HepG2 (cell line): ENCODE measurements around the gene NEURL1. TPM values are rescaled to one million over a fixed set of nuclear protein-coding genes. Genes with fewer than 3 reads are reported as not detected.
A peak's percentile ranks its signal among the peaks of the same experiment; 100 is the strongest.

Experiments used
- ATAC-seq: fragments of 200-7000 bp; cut with Tn5 transposase; 3 replicates; pipeline ENCODE4 v1.9.1; 2020; ENCODE audit warnings: mild to moderate bottlenecking, moderate library complexity
- BruUV-seq: library from RNA; stranded (reverse); fragments of 400-500 nt; replicated peaks from 2 replicates; lab custom pipeline; 2021; lab: Mats Ljungman, UMichigan
- CTCF ChIA-PET: fragments of 300-600 bp; formaldehyde crosslinking; extraction: SDS; loops from one replicate; lab custom pipeline; 2021; ENCODE audit warnings: low total read pairs, inconsistent platforms, low intra/inter-chr PET ratio; lab: Yijun Ruan, JAX
- POLR2A ChIA-PET: fragments of 350-600 bp; sonication (Branson Sonifier 250); formaldehyde crosslinking; loops from one replicate; lab custom pipeline; 2020; ENCODE audit warnings: antibody characterized with exemption, inconsistent platforms; lab: Yijun Ruan, JAX
- DNase-seq: peaks from one replicate; pipeline ENCODE4 v3.0.0-alpha.2; 2015; ENCODE audit warnings: low spot score
- FAIRE-seq: peaks from 3 replicates; lab custom pipeline; 2011; peaks lifted over from hg19 to GRCh38; lab: Jason Lieb, UNC
- H2AFZ ChIP-seq: one replicate; pipeline ENCODE4 v1.6.1; 2011; ENCODE audit warnings: low read length, inconsistent platforms
- H3K27ac ChIP-seq: fragments of 300-600 bp; 3 replicates; pipeline ENCODE4 v1.8.0; 2011; ENCODE audit warnings: mixed run types, mild to moderate bottlenecking, mixed read lengths, low read length, inconsistent platforms; ENCODE audit not compliant: insufficient read depth; ENCODE audit errors: extremely low read length
- H3K27me3 ChIP-seq, 2 experiments: fragments of 200-600 bp in 1 of 2; 2 replicates in 1 of 2; 3 replicates in 1 of 2; pipeline versions ENCODE4 v1.6.0 to v1.8.0; 2011; ENCODE audit warnings: low read length in 2 of 2, mild to moderate bottlenecking in 2 of 2, moderate library complexity in 2 of 2, inconsistent platforms in 1 of 2; ENCODE audit not compliant: insufficient read depth in 2 of 2, control insufficient read depth in 1 of 2
- H3K36me3 ChIP-seq, 2 experiments: fragments of 200-600 bp in 1 of 2; replicated peaks in 1 of 2; 2 replicates in 1 of 2; 3 replicates in 1 of 2; pipeline versions ENCODE4 v1.5.1 to v1.8.0; 2011; ENCODE audit warnings: low read length in 2 of 2, inconsistent platforms in 1 of 2; ENCODE audit not compliant: insufficient read depth in 2 of 2, control insufficient read depth in 1 of 2
- H3K4me1 ChIP-seq: 2 replicates; pipeline ENCODE4 v1.5.1; 2012; ENCODE audit warnings: low read length, inconsistent platforms; ENCODE audit not compliant: insufficient read depth
- H3K4me2 ChIP-seq: 2 replicates; pipeline ENCODE4 v1.6.0; 2011; ENCODE audit warnings: low read depth, low read length, inconsistent platforms
- H3K4me3 ChIP-seq, 3 experiments: fragments of 200-600 bp in 1 of 3; sonication (generic), shearing (Covaris generic) in 1 of 3; replicated peaks in 1 of 3; 2 replicates each; pipeline ENCODE4 v1.5.1; 2011 to 2016; ENCODE audit warnings: low read length in 3 of 3, inconsistent platforms in 2 of 3, low read depth in 2 of 3, mild to moderate bottlenecking in 2 of 3, control low read depth in 1 of 3, mixed read lengths in 1 of 3; ENCODE audit not compliant: insufficient read depth in 1 of 3
- H3K79me2 ChIP-seq: one replicate; pipeline ENCODE4 v1.6.1; 2011; ENCODE audit warnings: low read length, inconsistent platforms; ENCODE audit not compliant: insufficient read depth
- H3K9ac ChIP-seq: 2 replicates; pipeline ENCODE4 v1.6.0; 2011; ENCODE audit warnings: mild to moderate bottlenecking, low read depth, low read length, inconsistent platforms; ENCODE audit not compliant: insufficient read depth
- H3K9me3 ChIP-seq: 2 replicates; pipeline ENCODE4 v1.5.1; 2012; ENCODE audit warnings: mild to moderate bottlenecking, low read length
- H4K20me1 ChIP-seq: 2 replicates; pipeline ENCODE4 v1.6.0; 2011; ENCODE audit warnings: inconsistent platforms, mild to moderate bottlenecking, low read length, moderate library complexity; ENCODE audit not compliant: insufficient read depth
- CBX5 ChIP-seq: sonication (generic); formaldehyde crosslinking; IDR thresholded peaks from 2 replicates; pipeline ENCODE4 v1.4.0; 2020; ENCODE audit warnings: missing genetic modification reagents, borderline replicate concordance
- DPF2 ChIP-seq: sonication (generic); formaldehyde crosslinking; IDR thresholded peaks from 2 replicates; pipeline ENCODE4 v1.4.0; 2020; ENCODE audit warnings: mild to moderate bottlenecking, low read depth, missing genetic modification reagents, borderline replicate concordance
- GATAD2A ChIP-seq: IDR thresholded peaks from 2 replicates; pipeline ENCODE4 v1.6.1; 2016
- SIX1 ChIP-seq: sonication (generic); formaldehyde crosslinking; IDR thresholded peaks from 2 replicates; pipeline ENCODE4 v1.4.0; 2020; ENCODE audit warnings: missing genetic modification reagents, borderline replicate concordance
- SMARCC2 ChIP-seq: fragments of 450-650 bp; IDR thresholded peaks from 2 replicates; pipeline ENCODE4 v1.6.1; 2017; ENCODE audit warnings: antibody characterized with exemption, mild to moderate bottlenecking
- SPEN ChIP-seq: sonication (generic); formaldehyde crosslinking; IDR thresholded peaks from 2 replicates; pipeline ENCODE4 v1.5.1; 2020; ENCODE audit warnings: low read depth, mild to moderate bottlenecking, missing genetic modification reagents
- TBX3 ChIP-seq: fragments of 450-650 bp; IDR thresholded peaks from 2 replicates; pipeline ENCODE4 v1.6.1; 2017; ENCODE audit warnings: antibody characterized with exemption, mild to moderate bottlenecking, inconsistent platforms, borderline replicate concordance
- ZKSCAN8 ChIP-seq: IDR thresholded peaks from 2 replicates; pipeline ENCODE4 v1.6.1; 2016; ENCODE audit warnings: borderline replicate concordance, missing genetic modification reagents, missing compliant biosample characterization
- ZNF20 ChIP-seq: sonication (generic); formaldehyde crosslinking; IDR thresholded peaks from 2 replicates; pipeline ENCODE4 v1.4.0; 2020; ENCODE audit warnings: mild to moderate bottlenecking, moderate library complexity, missing genetic modification reagents
- ZNF383 ChIP-seq: sonication (generic); formaldehyde crosslinking; IDR thresholded peaks from 2 replicates; pipeline ENCODE4 v1.4.0; 2020; ENCODE audit warnings: missing genetic modification reagents, mild to moderate bottlenecking, borderline replicate concordance
- ZNF460 ChIP-seq: sonication (generic); formaldehyde crosslinking; IDR thresholded peaks from 2 replicates; pipeline ENCODE4 v1.5.1; 2020; ENCODE audit warnings: missing genetic modification reagents, mild to moderate bottlenecking, borderline replicate concordance
- ZNF792 ChIP-seq: IDR thresholded peaks from 2 replicates; pipeline ENCODE4 v1.6.1; 2016
- ZSCAN9 ChIP-seq: IDR thresholded peaks from 2 replicates; pipeline ENCODE4 v1.6.1; 2016; ENCODE audit warnings: borderline replicate concordance
- WGBS: methylation state at CpG from one replicate; pipeline ENCODE4 v1.1.6; 2017; ENCODE audit warnings: low lambda C conversion rate; 5-methylcytosine and 5-hydroxymethylcytosine counted together
- in situ Hi-C: cut with HindIII; loops from 2 replicates; pipeline ENCODE4 v1.10.0; 2017; ENCODE audit warnings: low pct_unique_long_range_greater_than_20kb; ENCODE audit not compliant: extremely low pct_ligation_motif_present
- intact Hi-C: fragments of 100-400 bp; cut with micrococcal nuclease; formaldehyde crosslinking; loops from one replicate; pipeline ENCODE4 v1.10.0; 2022; ENCODE audit not compliant: unreplicated experiment
- polyA plus RNA-seq, 8 experiments: library from polyadenylated mRNA; depleted of rRNA in 3 of 8; stranded (reverse) in 7 of 8; unstranded in 1 of 8; fragments of >200 nt; fragmentation: Illumina TruSeq in 4 of 8; extraction: Trizol in 4 of 8; gene quantifications; 2 replicates each; pipeline versions ENCODE4 v1.2.1 to v1.2.3, GENCODE V29; 2011 to 2016; ENCODE audit warnings: low read depth in 4 of 8, missing spikeins in 1 of 8, mixed read lengths in 1 of 8; ENCODE audit not compliant: insufficient read depth in 1 of 8
- total RNA-seq, 5 experiments: library from RNA; depleted of rRNA; stranded (reverse); fragments of >200 nt; fragmentation: Illumina TruSeq; extraction: Trizol; gene quantifications; 2 replicates each; pipeline ENCODE4 v1.2.3, GENCODE V29; 2016; ENCODE audit warnings: low read depth in 1 of 5
- TF ChIP-seq, protein P1 (sequence below): IDR thresholded peaks from 2 replicates; pipeline ENCODE4 v1.6.1; 2016; ENCODE audit warnings: missing genetic modification reagents, missing compliant biosample characterization
- TF ChIP-seq, protein P2 (sequence below): sonication (generic); formaldehyde crosslinking; IDR thresholded peaks from 2 replicates; pipeline ENCODE4 v1.5.1; 2020; ENCODE audit warnings: mild to moderate bottlenecking, moderate library complexity, missing genetic modification reagents
- TF ChIP-seq, protein P3 (sequence below): fragments of 450-650 bp; IDR thresholded peaks from 2 replicates; pipeline ENCODE4 v1.6.1; 2016

Gene NEURL1
- total and polyA plus RNA-seq, 2 of the 13 experiments (the other 11 are each of a cell fraction or from before 2014, with no cell fraction given), result not detected

DNA sequence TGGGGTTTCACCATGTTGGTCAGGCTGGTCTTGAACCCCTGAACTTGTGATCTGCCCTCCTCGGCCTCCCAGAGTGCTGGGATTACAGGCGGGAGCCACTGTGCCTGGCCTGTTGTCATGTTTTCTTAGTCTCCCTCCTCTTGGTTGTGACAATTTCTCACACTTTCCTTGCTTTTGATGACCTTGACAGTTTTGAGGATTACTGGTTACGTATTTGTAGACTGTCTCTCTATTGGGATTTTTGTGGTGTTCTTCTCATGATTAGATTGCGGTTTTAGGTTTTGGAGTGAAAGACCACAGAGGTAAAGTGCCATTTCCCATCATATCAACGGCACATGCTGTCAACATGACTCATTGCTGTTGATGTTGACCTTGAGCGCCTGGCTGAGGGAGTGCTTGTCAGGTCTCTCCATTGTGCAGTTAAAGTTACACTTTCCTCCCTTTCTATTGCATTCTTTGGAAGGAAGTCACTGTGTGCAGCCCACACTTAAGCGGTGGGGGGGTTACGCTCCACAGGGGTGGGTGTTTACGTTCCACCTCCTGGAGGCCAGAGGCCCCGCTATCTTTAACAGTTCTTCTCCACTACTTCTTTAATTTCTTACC lies 10.8 kb downstream of the NEURL1 start:
- POLR2A ChIA-PET, result interaction anchor here (1.2 kb wide), 1 partner anchor 12 kb away, joined by 4 read pairs; no protein-coding TSS in a partner anchor
- WGBS, result 1% methylated on average over 10 of the region's 10 CpGs
- Histone ChIP-seq H3K4me2 (peak overlapping the region; percentile 31), H3K27ac (no peak overlapping the region), H4K20me1 (no peaks in the 10 kb centered on the region), H3K36me3 (no peaks in the 10 kb centered on the region), H3K79me2 (no peaks in the 10 kb centered on the region), H2AFZ (no peak overlapping the region), H3K9me3 (no peaks in the 10 kb centered on the region), H3K4me3 (no peak overlapping the region), H3K27me3 (peaks cover 4 to 63% of the 10 kb centered on the region in 2 experiments; a peak in 3 of 5 replicates), H3K9ac (no peak overlapping the region), H3K4me1 (peaks cover 12% of the 10 kb centered on the region)
- FAIRE-seq (peak; percentile 94), DNase-seq (peak; percentile 89), ATAC-seq (peak; percentile 84)
- CTCF ChIA-PET, result no interaction called here
- intact Hi-C loops, result no loop called here
- in situ Hi-C loops, result no loop called here
- BruUV-seq, result no TSS peak
- TF ChIP-seq SIX1 (CRISPR knock-in tag) (peak; percentile 34; the same call in 1 of the 2 replicates), SMARCC2 (0 out of 2 replicates have a peak, but pooled peaks have one; percentile 49), ZNF792 (CRISPR knock-in tag) (peak; percentile 38; the same call in 1 of the 2 replicates), ZSCAN9 (CRISPR knock-in tag) (peak; percentile 35; the same call in 1 of the 2 replicates), ZNF20 (CRISPR knock-in tag) (no peak), ZNF460 (CRISPR knock-in tag) (no peak), ZNF383 (no peak), ZKSCAN8 (peak; percentile 87; the same call in 1 of the 2 replicates), GATAD2A (peak; percentile 92), SPEN (CRISPR knock-in tag) (peak; percentile 46; the same call in 1 of the 2 replicates), DPF2 (CRISPR knock-in tag) (0 out of 2 replicates have a peak, but pooled peaks have one; percentile 34), TBX3 (peak; percentile 82; the same call in 1 of the 2 replicates), CBX5 (peak; percentile 47; the same call in 1 of the 2 replicates)
- TF ChIP-seq, protein P1, sequence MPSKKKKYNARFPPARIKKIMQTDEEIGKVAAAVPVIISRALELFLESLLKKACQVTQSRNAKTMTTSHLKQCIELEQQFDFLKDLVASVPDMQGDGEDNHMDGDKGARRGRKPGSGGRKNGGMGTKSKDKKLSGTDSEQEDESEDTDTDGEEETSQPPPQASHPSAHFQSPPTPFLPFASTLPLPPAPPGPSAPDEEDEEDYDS (CRISPR knock-in tag), result 0 out of 2 replicates have a peak, but pooled peaks have one; percentile 32
- TF ChIP-seq, protein P2, sequence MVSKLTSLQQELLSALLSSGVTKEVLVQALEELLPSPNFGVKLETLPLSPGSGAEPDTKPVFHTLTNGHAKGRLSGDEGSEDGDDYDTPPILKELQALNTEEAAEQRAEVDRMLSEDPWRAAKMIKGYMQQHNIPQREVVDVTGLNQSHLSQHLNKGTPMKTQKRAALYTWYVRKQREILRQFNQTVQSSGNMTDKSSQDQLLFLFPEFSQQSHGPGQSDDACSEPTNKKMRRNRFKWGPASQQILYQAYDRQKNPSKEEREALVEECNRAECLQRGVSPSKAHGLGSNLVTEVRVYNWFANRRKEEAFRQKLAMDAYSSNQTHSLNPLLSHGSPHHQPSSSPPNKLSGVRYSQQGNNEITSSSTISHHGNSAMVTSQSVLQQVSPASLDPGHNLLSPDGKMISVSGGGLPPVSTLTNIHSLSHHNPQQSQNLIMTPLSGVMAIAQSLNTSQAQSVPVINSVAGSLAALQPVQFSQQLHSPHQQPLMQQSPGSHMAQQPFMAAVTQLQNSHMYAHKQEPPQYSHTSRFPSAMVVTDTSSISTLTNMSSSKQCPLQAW (CRISPR knock-in tag), result 0 out of 2 replicates have a peak, but pooled peaks have one; percentile 56
- TF ChIP-seq, protein P3, sequence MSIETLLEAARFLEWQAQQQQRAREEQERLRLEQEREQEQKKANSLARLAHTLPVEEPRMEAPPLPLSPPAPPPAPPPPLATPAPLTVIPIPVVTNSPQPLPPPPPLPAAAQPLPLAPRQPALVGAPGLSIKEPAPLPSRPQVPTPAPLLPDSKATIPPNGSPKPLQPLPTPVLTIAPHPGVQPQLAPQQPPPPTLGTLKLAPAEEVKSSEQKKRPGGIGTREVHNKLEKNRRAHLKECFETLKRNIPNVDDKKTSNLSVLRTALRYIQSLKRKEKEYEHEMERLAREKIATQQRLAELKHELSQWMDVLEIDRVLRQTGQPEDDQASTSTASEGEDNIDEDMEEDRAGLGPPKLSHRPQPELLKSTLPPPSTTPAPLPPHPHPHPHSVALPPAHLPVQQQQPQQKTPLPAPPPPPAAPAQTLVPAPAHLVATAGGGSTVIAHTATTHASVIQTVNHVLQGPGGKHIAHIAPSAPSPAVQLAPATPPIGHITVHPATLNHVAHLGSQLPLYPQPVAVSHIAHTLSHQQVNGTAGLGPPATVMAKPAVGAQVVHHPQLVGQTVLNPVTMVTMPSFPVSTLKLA, result peak; percentile 45; the same call in 1 of the 2 replicates
